Progenitor cell of endocrine pancreas (in vitro differentiated cells): ENCODE results near the gene TMEM138. TPM values are rescaled to one million over a fixed set of nuclear protein-coding genes. Genes with fewer than 3 reads are reported as not detected.

ENCODE experiments used
- DNase-seq: peaks from one replicate; pipeline ENCODE4 v3.0.0; 2021; ENCODE audit warnings: low spot score; ENCODE audit not compliant: unreplicated experiment
- H3K27ac Mint-ChIP-seq: 2 replicates; pipeline ENCODE4 v1.8.0; 2021; ENCODE audit warnings: mild to moderate bottlenecking, moderate library complexity, mixed read lengths
- H3K27me3 Mint-ChIP-seq: 2 replicates; pipeline ENCODE4 v1.8.0; 2021; ENCODE audit warnings: mixed read lengths
- H3K36me3 Mint-ChIP-seq: 2 replicates; pipeline ENCODE4 v1.8.0; 2022; ENCODE audit warnings: mixed read lengths; ENCODE audit not compliant: insufficient read depth
- H3K4me1 Mint-ChIP-seq: 2 replicates; pipeline ENCODE4 v1.8.0; 2021; ENCODE audit warnings: low read depth, mixed read lengths
- H3K4me3 Mint-ChIP-seq: 2 replicates; pipeline ENCODE4 v1.8.0; 2021; ENCODE audit warnings: low read depth, mild to moderate bottlenecking, moderate library complexity, mixed read lengths
- H3K9me3 Mint-ChIP-seq: 2 replicates; pipeline ENCODE4 v1.8.0; 2021; ENCODE audit warnings: low read depth, mixed read lengths
- total RNA-seq: library from RNA; stranded (reverse); gene quantifications from 2 replicates; pipeline ENCODE4 v1.2.1, GENCODE V29; 2021
- TF ChIP-seq, protein P1 (sequence below): fragments of 200-600 bp; sonication (generic); IDR thresholded peaks from one replicate; pipeline ENCODE4 v1.5.0; 2021; ENCODE audit warnings: antibody characterized with exemption, mild to moderate bottlenecking; ENCODE audit not compliant: unreplicated experiment

The TMEM138 gene
- total RNA-seq, 1 donor from 2014 or later, result 46.7 TPM

GRCh38 chr11:61343792-61344745 lies 18.1 kb upstream of the TMEM138 start:
- no peak overlapping the region for H3K27ac Mint-ChIP-seq
- no peak for DNase-seq
- TF ChIP-seq, protein P1, sequence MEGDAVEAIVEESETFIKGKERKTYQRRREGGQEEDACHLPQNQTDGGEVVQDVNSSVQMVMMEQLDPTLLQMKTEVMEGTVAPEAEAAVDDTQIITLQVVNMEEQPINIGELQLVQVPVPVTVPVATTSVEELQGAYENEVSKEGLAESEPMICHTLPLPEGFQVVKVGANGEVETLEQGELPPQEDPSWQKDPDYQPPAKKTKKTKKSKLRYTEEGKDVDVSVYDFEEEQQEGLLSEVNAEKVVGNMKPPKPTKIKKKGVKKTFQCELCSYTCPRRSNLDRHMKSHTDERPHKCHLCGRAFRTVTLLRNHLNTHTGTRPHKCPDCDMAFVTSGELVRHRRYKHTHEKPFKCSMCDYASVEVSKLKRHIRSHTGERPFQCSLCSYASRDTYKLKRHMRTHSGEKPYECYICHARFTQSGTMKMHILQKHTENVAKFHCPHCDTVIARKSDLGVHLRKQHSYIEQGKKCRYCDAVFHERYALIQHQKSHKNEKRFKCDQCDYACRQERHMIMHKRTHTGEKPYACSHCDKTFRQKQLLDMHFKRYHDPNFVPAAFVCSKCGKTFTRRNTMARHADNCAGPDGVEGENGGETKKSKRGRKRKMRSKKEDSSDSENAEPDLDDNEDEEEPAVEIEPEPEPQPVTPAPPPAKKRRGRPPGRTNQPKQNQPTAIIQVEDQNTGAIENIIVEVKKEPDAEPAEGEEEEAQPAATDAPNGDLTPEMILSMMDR, result no peak
- H3K27me3 Mint-ChIP-seq, result no peaks in the 10 kb centered on the region
- H3K4me1 Mint-ChIP-seq, result no peaks in the 10 kb centered on the region
- no peak overlapping the region for H3K4me3 Mint-ChIP-seq
- peaks cover 4% of the 10 kb centered on the region for H3K36me3 Mint-ChIP-seq
- no peaks in the 10 kb centered on the region for H3K9me3 Mint-ChIP-seq

GRCh38 chr11:61345170-61345610 lies 17.0 kb upstream of the TMEM138 start:
- TF ChIP-seq, protein P1, result no peak
- Mint-ChIP-seq H3K36me3 (peaks cover 7% of the 10 kb centered on the region), H3K9me3 (no peaks in the 10 kb centered on the region), H3K27me3 (no peaks in the 10 kb centered on the region), H3K4me3 (no peak overlapping the region), H3K27ac (no peak overlapping the region), H3K4me1 (no peaks in the 10 kb centered on the region)
- no peak for DNase-seq

GRCh38 chr11:61345954-61346843 lies 16.0 kb upstream of the TMEM138 start:
- Mint-ChIP-seq H3K9me3 (no peaks in the 10 kb centered on the region), H3K4me3 (no peak overlapping the region), H3K27me3 (no peaks in the 10 kb centered on the region), H3K36me3 (peaks cover 5% of the 10 kb centered on the region), H3K4me1 (no peaks in the 10 kb centered on the region), H3K27ac (no peak overlapping the region)
- TF ChIP-seq, protein P1, result no peak
- no peak for DNase-seq

GRCh38 chr11:61347916-61348461 lies 14.2 kb upstream of the TMEM138 start:
- TF ChIP-seq, protein P1, result no peak
- H3K36me3 Mint-ChIP-seq, result peaks cover 7% of the 10 kb centered on the region
- H3K4me3 Mint-ChIP-seq, result no peak overlapping the region
- DNase-seq, result no peak
- no peak overlapping the region for H3K27ac Mint-ChIP-seq
- no peaks in the 10 kb centered on the region for H3K9me3 Mint-ChIP-seq
- no peaks in the 10 kb centered on the region for H3K27me3 Mint-ChIP-seq
- no peaks in the 10 kb centered on the region for H3K4me1 Mint-ChIP-seq
